WERI-Rb-1 (cell line): ENCODE results near the gene PLEKHA6.

Experiments used
- DNase-seq: peaks from one replicate; pipeline ENCODE4 v3.0.0-alpha.2; 2020
- H3K27ac ChIP-seq: fragments of 250-450 bp; sonication (Bioruptor Pico); 2 replicates; pipeline ENCODE4 v1.5.1; 2020; ENCODE audit warnings: mild to moderate bottlenecking, moderate library complexity
- H3K27me3 ChIP-seq: fragments of 250-450 bp; sonication (Bioruptor Pico); 2 replicates; pipeline ENCODE4 v1.5.1; 2021; ENCODE audit warnings: mild to moderate bottlenecking, low read depth, moderate library complexity; ENCODE audit not compliant: insufficient read depth, severe bottlenecking
- H3K36me3 ChIP-seq: fragments of 250-450 bp; sonication (Bioruptor Pico); 2 replicates; pipeline ENCODE4 v1.5.1; 2020; ENCODE audit warnings: mild to moderate bottlenecking, moderate library complexity
- H3K4me3 ChIP-seq: 2 replicates; pipeline ENCODE4 v1.5.1; 2011; ENCODE audit warnings: low read depth, mild to moderate bottlenecking, control low read depth, low read length
- H3K9me3 ChIP-seq: fragments of 250-450 bp; sonication (Bioruptor Pico); 2 replicates; pipeline ENCODE4 v1.5.1; 2021; ENCODE audit warnings: mild to moderate bottlenecking, moderate library complexity; ENCODE audit not compliant: severe bottlenecking
- CTCF ChIP-seq: IDR thresholded peaks from 2 replicates; pipeline ENCODE4 v1.5.1; 2011; ENCODE audit warnings: low read depth, mild to moderate bottlenecking, control low read depth, inconsistent platforms, low read length

The PLEKHA6 gene

DNA sequence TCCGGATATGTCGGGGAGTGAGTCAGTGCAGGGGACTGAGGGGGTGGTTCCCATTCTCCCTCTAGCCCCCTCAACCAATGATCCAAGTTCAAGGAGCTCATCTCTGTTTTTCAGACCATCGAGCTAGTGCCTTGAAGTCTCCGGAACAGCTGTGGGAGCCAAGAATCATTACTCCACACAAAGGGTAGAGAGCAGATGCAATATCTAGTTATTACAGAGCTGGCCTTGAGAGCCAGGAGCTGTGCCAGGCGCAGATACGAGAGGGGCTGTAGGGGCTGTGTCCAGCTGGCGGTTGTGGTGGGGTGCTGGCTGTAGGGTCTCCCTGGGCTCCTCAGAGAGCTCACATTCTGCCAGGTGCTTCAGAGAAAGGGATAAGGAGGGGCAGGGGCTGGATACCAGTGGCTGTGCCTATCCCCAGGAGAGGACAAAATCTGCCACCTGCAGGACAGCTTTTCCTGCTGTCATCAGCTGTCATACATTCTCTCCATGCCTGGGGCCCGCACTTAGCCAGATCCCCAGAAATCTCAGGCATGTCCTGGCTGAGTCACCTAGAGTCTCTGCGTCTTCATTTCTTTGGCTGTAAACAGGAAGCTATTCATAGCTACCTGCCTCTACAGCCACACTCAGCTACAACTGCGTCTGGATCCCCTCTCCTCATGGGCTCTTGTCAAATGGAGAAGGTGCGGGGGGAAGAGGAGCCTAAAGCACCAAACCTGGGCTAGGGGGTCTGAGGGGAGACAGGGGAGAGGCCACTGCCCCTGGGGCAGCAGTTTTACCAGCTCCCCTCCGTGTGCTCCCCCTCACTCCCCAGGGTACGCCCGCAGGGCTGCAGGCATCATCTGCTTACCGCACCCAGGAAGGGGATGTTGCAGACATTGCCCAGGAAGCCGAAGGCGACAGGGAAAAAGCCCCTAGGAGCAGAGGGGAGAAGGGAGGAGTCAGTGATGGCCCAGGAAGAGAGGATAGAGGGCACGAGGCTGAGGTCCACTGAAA, 161.1 kb downstream of the PLEKHA6 start:
- TF ChIP-seq CTCF = peak; percentile 86
- no peaks in the 10 kb centered on the region for H3K9me3 ChIP-seq
- DNase-seq = peak; percentile 90
- no peak overlapping the region for H3K4me3 ChIP-seq
- H3K27me3 ChIP-seq = no peaks in the 10 kb centered on the region
- H3K27ac ChIP-seq = no peak overlapping the region
- no peaks in the 10 kb centered on the region for H3K36me3 ChIP-seq

DNA sequence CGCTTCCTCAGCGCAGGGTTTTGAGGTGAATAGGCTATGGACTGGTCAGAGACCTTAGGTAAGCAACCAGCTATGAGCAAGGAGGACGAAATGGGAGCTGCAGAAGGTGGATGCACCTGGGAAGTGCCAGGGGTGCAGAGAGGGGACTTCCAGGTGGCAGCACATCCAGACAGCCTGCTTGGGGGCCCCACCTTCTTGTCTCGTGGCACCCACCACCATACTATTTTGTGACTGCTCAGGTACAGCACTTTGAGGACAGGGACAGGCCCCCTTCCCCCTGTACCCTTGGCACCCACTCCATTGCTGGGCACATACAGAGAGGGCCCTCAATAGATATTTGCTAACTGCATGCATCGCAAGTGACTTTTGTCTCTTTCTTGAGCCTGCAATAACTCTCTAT, 162.7 kb downstream of the PLEKHA6 start:
- Histone ChIP-seq H3K9me3 (no peaks in the 10 kb centered on the region), H3K27me3 (no peaks in the 10 kb centered on the region), H3K36me3 (no peaks in the 10 kb centered on the region), H3K4me3 (no peak overlapping the region), H3K27ac (no peak overlapping the region)
- DNase-seq = no peak
- no peak for TF ChIP-seq CTCF

DNA sequence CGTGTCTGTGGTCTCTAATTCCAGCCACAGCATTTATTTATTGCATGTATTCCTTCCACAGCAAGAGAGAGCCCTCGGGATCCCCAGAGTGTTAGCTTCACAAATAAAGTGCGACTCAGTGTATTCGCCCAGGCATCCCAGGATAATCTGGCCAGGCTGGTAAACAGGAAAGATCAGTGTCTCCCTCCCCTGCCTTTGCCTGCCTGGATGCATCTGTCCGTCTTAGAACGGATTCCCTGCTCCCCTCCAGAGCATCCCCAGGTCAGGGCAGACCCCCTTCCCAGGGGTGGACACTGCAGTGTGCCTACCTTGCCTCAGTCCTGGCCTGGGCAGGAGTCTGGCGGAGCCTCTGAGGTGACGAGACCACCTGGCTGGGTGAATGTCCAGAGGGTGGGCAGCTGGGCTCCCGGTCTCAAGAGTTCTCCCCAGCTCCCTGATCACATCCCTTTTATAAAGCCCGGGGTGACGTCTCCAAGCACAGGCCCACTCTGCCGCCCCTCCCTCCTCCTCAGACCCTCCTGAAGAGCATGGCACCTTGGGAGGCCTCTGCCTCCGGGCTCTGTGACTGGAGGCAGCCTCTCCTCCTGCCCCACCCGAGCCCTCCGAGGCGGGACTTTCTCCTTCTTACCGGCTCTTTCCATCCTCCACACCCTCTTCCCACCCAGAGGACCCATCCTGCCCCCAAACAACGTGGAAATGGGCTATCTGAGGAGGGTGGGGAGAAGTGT, 163.5 kb downstream of the PLEKHA6 start, which contains the start of gene KISS1:
Gene KISS1 (minus strand): TSS at position 424 of the 728 bp plus-strand sequence. CDS start 3,615 bp downstream, outside the sequence.
- peak within 1 kb of the TSS; percentile 0; the same call in 1 of the 2 replicates for H3K27ac ChIP-seq
- no peaks in the 10 kb centered on the region for H3K27me3 ChIP-seq
- no peaks in the 10 kb centered on the region for H3K9me3 ChIP-seq
- no peak within 1 kb of the TSS for H3K4me3 ChIP-seq
- no peak for TF ChIP-seq CTCF
- DNase-seq = peak; percentile 79
- H3K36me3 ChIP-seq = no peaks in the 10 kb centered on the region

DNA sequence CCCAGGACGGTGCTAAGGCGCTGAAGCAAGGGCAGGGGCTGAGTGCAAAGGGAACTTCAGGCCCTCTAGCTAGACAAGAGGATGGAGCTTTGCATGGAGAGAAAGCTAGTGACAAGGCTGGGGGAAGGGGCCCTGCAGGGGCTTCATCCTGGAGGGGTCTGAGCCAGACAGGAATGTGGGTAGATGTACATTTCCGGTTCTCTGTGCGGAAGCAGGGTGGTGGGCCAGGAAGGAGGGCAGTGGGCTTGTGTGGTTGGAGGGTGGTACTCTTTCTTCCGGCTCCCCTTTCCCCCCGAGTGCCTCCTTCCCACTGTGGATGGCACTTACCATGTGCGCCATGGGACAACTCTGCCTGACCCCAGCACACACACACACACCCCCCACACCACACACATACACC, 165.0 kb downstream of the PLEKHA6 start:
- Histone ChIP-seq H3K36me3 (no peaks in the 10 kb centered on the region), H3K9me3 (no peaks in the 10 kb centered on the region), H3K27ac (no peak overlapping the region), H3K4me3 (no peak overlapping the region), H3K27me3 (no peaks in the 10 kb centered on the region)
- no peak for TF ChIP-seq CTCF
- DNase-seq = no peak

GRCh38 chr1:204194080-204194479, 165.6 kb downstream of the PLEKHA6 start:
- Histone ChIP-seq H3K4me3 (no peak overlapping the region), H3K36me3 (no peaks in the 10 kb centered on the region), H3K27me3 (no peaks in the 10 kb centered on the region), H3K9me3 (no peaks in the 10 kb centered on the region), H3K27ac (no peak overlapping the region)
- no peak for TF ChIP-seq CTCF
- DNase-seq = peak; percentile 53
